Fibroblast of the conjunctiva (primary cell): ENCODE measurements around the gene OSBPL2.

Experiments used
- DNase-seq: peaks from one replicate; pipeline ENCODE4 v3.0.0-alpha.2; 2010; ENCODE audit warnings: low read depth

OSBPL2 gene

DNA sequence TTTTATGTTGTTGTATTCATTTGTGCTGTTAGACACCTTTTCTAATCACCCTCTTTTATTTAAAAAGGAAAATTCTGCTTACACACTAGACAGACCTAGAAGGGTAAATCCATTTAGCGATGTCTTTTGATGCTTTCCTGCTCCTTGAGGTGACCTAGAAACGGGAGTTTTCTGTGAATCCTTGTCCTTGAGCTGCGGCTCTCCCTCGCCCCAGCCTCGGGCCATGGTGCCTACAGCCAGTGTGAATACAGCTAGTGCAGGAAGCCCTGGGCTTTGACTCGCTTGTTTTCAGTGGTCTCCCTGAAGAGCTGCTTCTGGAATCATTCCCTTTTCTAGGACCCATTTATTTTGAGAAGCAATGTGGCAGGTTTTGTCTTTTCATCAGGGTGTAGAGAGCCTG lies 46.8 kb downstream of the OSBPL2 start:
- no peak for DNase-seq

GRCh38 chr20:62285722-62286121 lies 47.4 kb downstream of the OSBPL2 start:
- no peak for DNase-seq

- no peak for DNase-seq
Observed at GRCh38 chr20:62286493-62287064, 48.3 kb downstream of the OSBPL2 start.

DNA sequence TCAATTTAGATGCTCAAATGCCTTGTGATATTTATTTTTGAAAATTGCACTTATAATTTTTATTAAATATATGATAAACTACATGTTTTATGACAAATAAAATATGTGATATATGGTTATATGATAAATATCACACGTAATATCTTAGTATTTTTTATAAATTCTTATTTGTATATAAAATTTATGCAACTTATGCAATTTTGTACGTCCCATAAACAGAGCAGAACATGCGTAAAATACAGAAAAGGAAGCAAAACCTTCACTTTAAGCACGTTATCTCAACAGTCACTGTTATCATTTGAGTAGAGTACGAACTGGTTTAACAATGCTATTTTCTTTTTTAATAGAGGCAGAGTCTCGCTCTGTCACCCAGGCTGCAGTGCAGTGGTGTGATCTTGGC lies 48.8 kb downstream of the OSBPL2 start:
- DNase-seq: no peak

GRCh38 chr20:62287759-62288534 lies 49.6 kb downstream of the OSBPL2 start:
- DNase-seq: no peak

DNA sequence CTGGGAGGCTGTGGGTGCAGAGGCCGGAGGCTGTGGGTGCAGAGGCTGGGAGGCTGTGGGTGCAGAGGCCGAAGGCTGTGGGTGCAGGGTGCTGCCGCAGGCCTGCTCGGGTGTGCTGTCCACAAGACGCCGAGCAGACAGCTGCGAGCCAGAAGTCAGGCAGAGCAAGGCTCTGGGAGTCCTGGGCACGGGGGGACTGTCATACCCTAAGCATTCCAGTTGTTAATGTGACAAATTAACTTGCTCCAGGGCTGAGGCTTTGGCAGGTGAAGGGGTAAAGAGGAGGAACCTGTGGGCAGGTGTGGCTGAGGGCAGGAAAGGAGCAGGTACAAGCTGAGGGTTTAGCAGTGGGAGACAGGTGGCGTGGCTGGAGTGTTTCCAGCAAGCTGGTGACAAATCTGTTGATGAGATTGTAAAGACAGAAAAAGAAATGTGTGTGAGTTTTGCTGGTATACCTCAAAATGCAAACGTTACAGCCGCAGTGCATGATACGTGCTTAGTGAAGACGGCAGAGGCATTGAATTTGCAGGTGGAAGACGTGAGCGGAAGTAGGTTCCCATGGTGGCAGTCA lies 50.3 kb downstream of the OSBPL2 start:
- no peak for DNase-seq

- DNase-seq: no peak
Observed at GRCh38 chr20:62289131-62289530, 50.8 kb downstream of the OSBPL2 start.

DNA sequence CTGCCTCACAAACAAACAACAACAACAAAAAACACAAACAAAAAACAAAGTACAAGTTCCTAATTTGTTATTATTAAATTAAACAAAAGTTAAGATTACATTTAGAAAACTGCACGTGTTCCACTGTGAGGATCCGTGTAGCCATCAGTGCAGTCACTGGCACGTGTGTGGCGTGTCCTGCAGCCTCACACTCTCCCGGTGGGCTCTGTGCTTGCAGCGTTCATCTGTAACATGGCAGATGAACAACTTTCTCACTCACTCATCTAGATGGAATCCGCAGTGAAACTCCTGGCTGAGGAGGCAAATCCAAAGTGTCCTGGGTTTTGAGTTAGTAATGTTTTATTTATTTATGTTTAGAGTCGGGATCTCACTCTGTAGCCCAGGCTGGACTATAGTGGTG lies 51.6 kb downstream of the OSBPL2 start:
- no peak for DNase-seq

DNA sequence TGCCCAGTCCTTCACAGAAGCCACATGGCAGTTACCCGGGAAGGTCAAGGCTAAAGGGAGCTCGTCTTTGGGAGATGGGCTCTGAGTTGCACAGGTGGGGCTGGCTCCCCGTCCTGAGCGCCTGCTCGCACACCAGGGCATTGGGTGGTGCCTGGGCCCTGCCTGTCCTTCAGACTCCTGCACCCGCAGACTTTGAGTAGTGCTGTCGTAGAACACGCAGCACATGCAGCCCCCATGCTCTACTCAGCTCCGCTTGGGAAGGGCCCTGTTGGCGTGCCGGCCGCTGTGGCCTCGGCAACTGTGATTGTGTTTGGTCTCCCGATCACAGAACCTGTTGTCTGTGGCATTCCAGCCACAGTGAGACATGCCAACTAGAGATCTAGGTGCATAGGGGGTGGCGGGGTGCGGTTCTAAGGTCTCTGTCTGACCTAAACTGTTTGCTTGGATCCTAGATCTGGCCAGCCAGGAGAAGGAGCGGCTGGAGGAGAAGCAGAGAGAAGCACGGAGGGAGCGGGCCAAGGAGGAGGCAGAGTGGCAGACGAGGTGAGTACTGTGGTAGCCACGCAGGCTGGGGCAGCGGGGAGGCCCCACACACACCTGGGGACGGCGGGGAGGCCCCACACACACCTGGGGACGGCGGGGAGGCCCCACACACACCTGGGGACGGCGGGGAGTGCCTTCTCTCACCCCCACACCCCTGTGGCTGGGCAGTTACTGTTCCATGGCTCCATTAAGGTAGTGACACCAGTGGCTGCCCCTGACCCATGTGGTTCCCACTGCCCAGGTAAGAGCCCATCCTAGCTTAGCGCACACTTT lies 53.1 kb downstream of the OSBPL2 start:
- no peak for DNase-seq

GRCh38 chr20:62292108-62292507 lies 53.8 kb downstream of the OSBPL2 start:
- no peak for DNase-seq

DNA sequence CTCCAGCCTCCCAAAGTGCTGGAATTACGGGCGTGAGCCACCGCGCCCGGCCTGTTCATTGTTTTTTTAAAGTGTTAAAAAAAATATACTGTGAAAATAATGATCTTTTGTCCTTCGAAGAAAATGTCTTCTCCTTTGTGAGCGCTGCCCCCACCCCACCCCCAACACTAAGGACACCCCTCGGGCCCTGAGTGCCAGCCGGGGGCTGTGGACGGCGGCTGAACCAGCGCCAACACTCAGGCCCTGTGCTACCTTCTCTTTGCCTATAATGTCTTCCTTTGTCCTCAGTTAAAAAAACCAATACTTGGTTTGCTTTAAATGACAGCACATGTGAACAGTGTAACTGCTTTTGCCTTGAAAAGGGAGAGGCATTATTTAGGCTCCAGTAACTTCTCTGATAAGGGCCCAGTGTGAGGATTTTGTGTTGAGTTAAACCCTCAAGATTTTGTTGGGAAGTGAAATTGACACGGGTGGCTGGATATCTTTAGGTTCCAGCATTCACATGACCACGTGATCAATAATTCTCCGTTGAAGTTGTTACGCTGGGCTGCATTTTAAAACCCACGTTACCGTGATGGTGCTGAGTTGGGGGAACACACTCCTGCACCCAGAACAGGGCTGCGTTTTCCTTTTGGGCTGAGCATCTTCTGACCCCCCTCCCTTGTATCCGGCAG lies 54.9 kb downstream of the OSBPL2 start:
- DNase-seq: no peak

DNA sequence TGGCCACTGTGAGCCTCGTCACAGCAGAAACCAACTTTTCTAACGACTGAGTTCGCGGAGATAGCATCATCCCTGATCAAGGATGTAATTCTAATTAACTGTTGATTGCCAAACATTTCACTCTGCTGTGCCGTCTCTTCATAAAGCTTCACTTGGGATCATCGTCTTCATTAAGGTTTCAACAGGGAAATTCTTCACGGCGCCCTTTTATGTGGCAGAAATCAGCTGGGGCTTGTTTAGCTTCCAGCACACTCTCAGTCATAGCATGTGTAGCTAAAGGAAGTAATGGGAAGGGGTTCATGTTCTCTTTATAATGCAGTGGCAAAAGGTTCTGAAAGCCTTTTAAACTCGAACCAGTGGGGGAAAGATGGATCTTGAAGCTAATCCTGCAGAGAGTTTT lies 55.6 kb downstream of the OSBPL2 start:
- DNase-seq: no peak

DNA sequence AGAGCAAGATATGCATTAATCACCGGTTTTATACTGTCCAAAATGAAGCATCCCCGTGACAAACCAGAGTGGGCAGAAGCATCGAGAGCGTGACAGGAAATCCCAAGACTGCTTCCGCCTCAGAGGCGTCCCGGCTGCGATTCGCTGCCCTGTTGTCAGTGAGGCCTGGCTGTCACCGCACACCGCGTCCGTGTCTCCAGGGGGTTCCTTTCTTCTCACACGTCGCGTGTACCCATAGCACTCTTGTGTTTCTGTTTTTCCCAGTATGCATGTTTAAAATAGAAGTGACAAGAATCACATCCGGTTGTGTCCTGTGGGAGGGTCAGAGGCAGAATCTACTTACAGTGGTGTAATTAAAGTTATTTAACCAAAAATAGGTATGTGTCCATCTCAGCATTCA lies 56.2 kb downstream of the OSBPL2 start:
- no peak for DNase-seq

- DNase-seq: no peak
Observed at GRCh38 chr20:62296724-62297448, 58.6 kb downstream of the OSBPL2 start.

- DNase-seq: no peak
Observed at GRCh38 chr20:62297449-62298227, 59.3 kb downstream of the OSBPL2 start.

- no peak for DNase-seq
Observed at GRCh38 chr20:62298577-62299249, 60.4 kb downstream of the OSBPL2 start.

DNA sequence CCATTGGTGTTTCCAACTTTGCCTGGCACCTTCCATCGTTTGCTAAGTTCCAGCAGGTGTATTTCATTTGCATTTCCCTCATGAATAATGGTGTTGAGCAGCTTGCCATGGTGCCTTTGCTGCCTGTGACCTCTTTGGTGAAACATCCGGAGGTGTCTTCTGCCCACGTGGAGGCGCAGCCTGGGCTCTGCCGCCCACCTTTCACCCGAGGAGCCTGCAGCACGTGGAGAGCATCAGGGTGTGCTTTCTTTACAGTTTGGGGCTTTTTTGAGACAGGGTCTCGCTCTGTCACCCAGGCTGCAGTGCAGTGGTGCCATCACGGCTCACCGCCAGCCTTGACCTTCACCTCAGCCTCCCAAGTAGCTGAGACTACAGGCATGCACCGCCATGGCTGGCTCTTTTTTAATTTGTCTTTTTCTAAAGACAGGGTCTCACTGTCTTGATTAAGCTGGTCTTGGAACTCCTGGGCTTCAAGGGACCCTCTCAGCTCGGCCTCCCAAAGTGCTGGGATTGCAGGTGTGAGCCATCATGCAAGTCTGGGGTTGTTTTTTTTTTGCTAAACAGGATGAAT lies 61.4 kb downstream of the OSBPL2 start:
- DNase-seq: no peak

DNA sequence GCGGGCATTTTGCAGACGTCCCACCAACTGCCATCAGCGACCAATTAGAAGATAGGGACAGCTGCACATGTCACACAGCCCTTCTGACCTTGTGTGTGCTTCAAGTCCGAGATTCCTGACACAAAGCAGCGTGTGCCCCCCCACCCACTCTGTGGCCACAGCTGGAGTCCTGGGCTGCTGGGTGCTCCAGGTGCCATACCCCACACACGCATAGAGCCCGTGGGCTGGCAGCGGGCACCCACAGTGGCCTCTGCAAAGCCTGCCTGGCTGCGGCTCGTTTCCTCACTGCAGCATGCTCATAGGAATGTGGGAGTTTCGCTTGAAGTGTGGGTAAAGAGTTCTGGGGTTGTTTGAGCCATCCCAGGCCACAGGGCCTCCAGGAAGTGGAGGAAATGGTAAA lies 62.0 kb downstream of the OSBPL2 start:
- DNase-seq: no peak

- DNase-seq: no peak
Observed at GRCh38 chr20:62301111-62301668, 62.9 kb downstream of the OSBPL2 start.
